Nephron progenitor cell (in vitro differentiated cells): ENCODE results near the gene SLC22A31.

ENCODE experiments used
- DNase-seq: peaks from one replicate; pipeline ENCODE4 v3.0.0; 2021
- H3K27ac Mint-ChIP-seq: 2 replicates; pipeline ENCODE4 v1.8.0; 2021; ENCODE audit warnings: mild to moderate bottlenecking, moderate library complexity, mixed read lengths
- H3K27me3 Mint-ChIP-seq: 2 replicates; pipeline ENCODE4 v1.8.0; 2021; ENCODE audit warnings: mild to moderate bottlenecking, low read depth, mixed read lengths; ENCODE audit not compliant: poor library complexity
- H3K36me3 Mint-ChIP-seq: 2 replicates; pipeline ENCODE4 v1.8.0; 2021; ENCODE audit warnings: low read depth, mixed read lengths
- H3K4me1 Mint-ChIP-seq: 2 replicates; pipeline ENCODE4 v1.8.0; 2021; ENCODE audit warnings: mixed read lengths
- H3K4me3 Mint-ChIP-seq: 2 replicates; pipeline ENCODE4 v1.8.0; 2021; ENCODE audit warnings: mild to moderate bottlenecking, moderate library complexity, mixed read lengths
- H3K9me3 Mint-ChIP-seq: 2 replicates; pipeline ENCODE4 v1.8.0; 2021; ENCODE audit warnings: mild to moderate bottlenecking, moderate library complexity, mixed read lengths
- CTCF ChIP-seq: fragments of 200-600 bp; sonication (generic); IDR thresholded peaks from 2 replicates; pipeline ENCODE4 v1.5.0; 2021; ENCODE audit warnings: antibody characterized with exemption

The SLC22A31 gene

GRCh38 chr16:89183463-89183862 lies 16.9 kb downstream of the SLC22A31 start:
- Mint-ChIP-seq H3K4me3 (no peak overlapping the region), H3K36me3 (no peaks in the 10 kb centered on the region), H3K27ac (no peak overlapping the region), H3K4me1 (no peaks in the 10 kb centered on the region), H3K27me3 (peaks cover 42% of the 10 kb centered on the region), H3K9me3 (no peaks in the 10 kb centered on the region)
- TF ChIP-seq CTCF: no peak
- DNase-seq: no peak

GRCh38 chr16:89179656-89180315 lies 20.6 kb downstream of the SLC22A31 start:
- no peaks in the 10 kb centered on the region for H3K9me3 Mint-ChIP-seq
- no peaks in the 10 kb centered on the region for H3K36me3 Mint-ChIP-seq
- no peak for TF ChIP-seq CTCF
- DNase-seq: no peak
- no peak overlapping the region for H3K27ac Mint-ChIP-seq
- H3K27me3 Mint-ChIP-seq: peaks cover 30% of the 10 kb centered on the region
- no peak overlapping the region for H3K4me3 Mint-ChIP-seq
- no peaks in the 10 kb centered on the region for H3K4me1 Mint-ChIP-seq

- H3K4me3 Mint-ChIP-seq: no peak overlapping the region
- H3K4me1 Mint-ChIP-seq: peaks cover 5% of the 10 kb centered on the region
- peaks cover 29% of the 10 kb centered on the region for H3K27me3 Mint-ChIP-seq
- H3K36me3 Mint-ChIP-seq: no peaks in the 10 kb centered on the region
- no peak overlapping the region for H3K27ac Mint-ChIP-seq
- no peak for DNase-seq
- TF ChIP-seq CTCF: no peak
- no peaks in the 10 kb centered on the region for H3K9me3 Mint-ChIP-seq
These were observed 21.2 kb downstream of the SLC22A31 start for GRCh38 chr16:89179148-89179484.

GRCh38 chr16:89178453-89179147 lies 21.7 kb downstream of the SLC22A31 start:
- Mint-ChIP-seq H3K27me3 (peaks cover 24% of the 10 kb centered on the region), H3K4me3 (no peak overlapping the region), H3K27ac (no peak overlapping the region), H3K36me3 (no peaks in the 10 kb centered on the region), H3K9me3 (no peaks in the 10 kb centered on the region), H3K4me1 (peaks cover 10% of the 10 kb centered on the region)
- no peak for DNase-seq
- no peak for TF ChIP-seq CTCF

GRCh38 chr16:89177501-89177900 lies 22.8 kb downstream of the SLC22A31 start:
- Mint-ChIP-seq H3K9me3 (no peaks in the 10 kb centered on the region), H3K4me1 (peaks cover 19% of the 10 kb centered on the region), H3K27me3 (peaks cover 16% of the 10 kb centered on the region), H3K27ac (no peak overlapping the region), H3K36me3 (no peaks in the 10 kb centered on the region), H3K4me3 (no peak overlapping the region)
- no peak for TF ChIP-seq CTCF
- no peak for DNase-seq

- H3K4me1 Mint-ChIP-seq: peaks cover 22% of the 10 kb centered on the region
- no peak overlapping the region for H3K27ac Mint-ChIP-seq
- no peak for TF ChIP-seq CTCF
- H3K27me3 Mint-ChIP-seq: peaks cover 15% of the 10 kb centered on the region
- no peaks in the 10 kb centered on the region for H3K9me3 Mint-ChIP-seq
- no peaks in the 10 kb centered on the region for H3K36me3 Mint-ChIP-seq
- DNase-seq: no peak
- no peak overlapping the region for H3K4me3 Mint-ChIP-seq
These were observed 23.6 kb downstream of the SLC22A31 start for GRCh38 chr16:89176717-89177116.
